Stimulated activated CD8-positive, alpha-beta memory T cell treated with anti-CD3 and anti-CD28 coated beads, Interleukin-12 subunit alpha, Interleukin-12 subunit beta, amount 100 ng/mL, for 24 hours (primary cell): ENCODE data around the gene C2orf72.

Experiments
- DNase-seq: peaks from one replicate; pipeline ENCODE4 v3.0.0-alpha.2; 2020; ENCODE audit errors: extremely low read depth

Gene C2orf72

GRCh38 chr2:231069379-231070054 is 32.2 kb downstream of the C2orf72 start:
- DNase-seq: no peak

GRCh38 chr2:231084565-231084964 is 47.2 kb downstream of the C2orf72 start:
- DNase-seq: no peak

DNA sequence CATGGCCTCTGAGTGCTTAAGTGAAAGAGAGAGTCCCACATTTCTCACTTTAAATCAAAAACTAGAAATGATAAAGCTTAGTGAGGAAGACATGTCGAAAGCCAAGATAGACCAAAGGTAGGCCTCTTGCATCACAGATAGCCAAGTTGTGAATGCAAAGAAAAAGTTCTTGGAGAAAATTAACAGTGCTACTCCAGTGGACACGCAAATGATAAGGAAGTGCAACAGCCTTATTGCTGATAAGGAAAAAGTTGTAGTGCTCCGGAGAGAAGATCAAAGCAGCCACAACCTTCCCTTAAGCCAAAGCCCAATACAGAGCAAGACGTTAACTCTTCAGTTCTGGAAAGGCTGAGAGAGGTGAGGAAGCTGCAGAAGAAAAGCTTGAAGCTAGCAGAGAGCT is 51.4 kb downstream of the C2orf72 start:
- no peak for DNase-seq

GRCh38 chr2:231093933-231094332 is 56.6 kb downstream of the C2orf72 start:
- no peak for DNase-seq

GRCh38 chr2:231094736-231095346 is 57.5 kb downstream of the C2orf72 start:
- DNase-seq: no peak
